Erythroblast (primary cell): ENCODE results near the gene GPC3.

ENCODE experiments used
- GATA1 ChIP-seq: IDR thresholded peaks from 2 replicates; pipeline ENCODE4 v1.6.1; 2011; ENCODE audit warnings: low read depth, mild to moderate bottlenecking, control low read depth, low read length, moderate library complexity
- POLR2A ChIP-seq: IDR thresholded peaks from 2 replicates; pipeline ENCODE4 v1.6.1; 2011; ENCODE audit warnings: mild to moderate bottlenecking, low read length

GRCh38 chrX:133966199-133966598, 19.2 kb downstream of the GPC3 start:
- TF ChIP-seq POLR2A = no peak
- TF ChIP-seq GATA1 = no peak
